HG03159 (cell line): Measurements from ENCODE around the gene CUTC.
"Not testable (repeated sequence)": the region's sequence is repeated elsewhere in the genome, so short reads cannot be mapped to it uniquely, and the experiment has no call there.

Experiments
- ATAC-seq: cut with Tn5 transposase; IDR thresholded peaks from one replicate; pipeline ENCODE4 v1.9.1; 2021; ENCODE audit warnings: mild to moderate bottlenecking, moderate library complexity; ENCODE audit not compliant: unreplicated experiment

The CUTC gene

GRCh38 chr10:99732033-99732842 lies at the start of gene CUTC, which contains the start of gene COX15:
CUTC (plus strand) TSS chr10:99732234; CDS start chr10:99732349, 115 bp downstream.
COX15 (minus strand) TSS chr10:99732127; CDS start chr10:99732049, 78 bp downstream.
- ATAC-seq: peak; percentile 80

- ATAC-seq: peak; percentile 63
Observed at GRCh38 chr10:99682752-99683151, 49.3 kb upstream of the CUTC start.

DNA sequence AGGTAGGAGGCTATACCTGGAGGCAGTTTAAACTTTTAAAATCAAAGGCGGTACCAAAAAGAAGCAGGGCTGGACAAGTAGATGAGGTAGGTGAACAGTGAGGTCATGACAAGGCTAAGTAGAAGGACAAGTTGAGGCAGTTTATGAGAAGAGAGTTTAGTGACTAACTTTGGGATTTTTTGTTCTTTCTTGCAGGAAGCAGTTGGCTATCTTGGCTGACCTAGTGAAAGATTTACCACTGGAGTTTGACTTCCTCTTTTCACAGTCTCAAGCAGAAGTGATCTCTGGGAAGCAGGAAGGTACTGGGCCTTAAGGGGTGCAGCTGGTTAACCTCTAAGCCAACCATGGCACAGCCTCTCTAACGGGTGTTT lies 46.5 kb upstream of the CUTC start:
- peak; percentile 82 for ATAC-seq

DNA sequence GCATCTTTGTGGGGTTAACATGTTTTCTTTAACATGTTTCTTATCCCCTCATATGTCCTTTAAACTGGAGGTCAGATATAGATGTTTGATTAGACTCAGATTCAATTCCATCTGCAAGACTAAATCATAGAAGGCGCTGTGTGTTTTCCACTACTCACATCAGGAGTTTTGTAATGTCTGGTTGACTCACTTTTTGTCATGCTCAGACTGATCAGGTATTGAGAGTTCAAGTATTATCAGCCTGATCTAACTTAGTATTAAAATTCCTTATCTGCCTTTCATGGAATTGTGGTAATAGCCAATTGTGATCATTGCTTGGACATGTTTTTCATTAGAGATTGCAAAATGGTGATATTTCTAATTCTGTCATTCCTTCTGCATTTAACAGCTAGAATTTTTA lies 42.6 kb upstream of the CUTC start:
- ATAC-seq: no peak

DNA sequence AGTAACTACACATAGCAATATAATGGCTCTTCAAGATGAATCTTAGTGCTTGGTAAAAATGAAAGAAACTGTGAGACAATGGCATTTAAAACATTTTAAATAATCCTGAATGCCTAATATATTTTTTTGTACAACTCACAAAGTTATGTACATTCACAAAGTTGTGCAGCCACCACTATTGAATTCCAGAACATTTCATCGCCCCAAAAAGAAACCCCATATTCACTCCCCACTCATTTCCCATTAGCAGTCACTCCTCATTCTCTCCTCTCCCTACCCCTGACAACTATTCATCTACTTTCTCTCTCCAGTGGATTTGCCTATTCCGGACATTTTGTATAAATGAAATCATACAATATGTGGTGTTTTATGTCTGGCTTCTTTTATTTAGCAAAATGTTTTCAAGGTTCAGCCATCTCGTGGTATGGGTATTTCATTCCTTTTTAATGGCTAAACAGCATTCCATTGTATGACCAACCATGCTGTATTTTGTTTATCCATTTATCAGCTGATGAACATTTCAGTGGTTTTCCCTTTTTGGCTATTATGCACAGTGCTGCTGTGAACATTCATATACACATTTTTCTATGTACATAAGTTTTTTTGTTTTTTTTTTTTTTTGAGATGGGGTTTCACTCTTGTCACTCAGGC lies 38.0 kb upstream of the CUTC start:
- no peak for ATAC-seq

- no peak for ATAC-seq
Observed at GRCh38 chr10:99695761-99696160, 36.3 kb upstream of the CUTC start.

DNA sequence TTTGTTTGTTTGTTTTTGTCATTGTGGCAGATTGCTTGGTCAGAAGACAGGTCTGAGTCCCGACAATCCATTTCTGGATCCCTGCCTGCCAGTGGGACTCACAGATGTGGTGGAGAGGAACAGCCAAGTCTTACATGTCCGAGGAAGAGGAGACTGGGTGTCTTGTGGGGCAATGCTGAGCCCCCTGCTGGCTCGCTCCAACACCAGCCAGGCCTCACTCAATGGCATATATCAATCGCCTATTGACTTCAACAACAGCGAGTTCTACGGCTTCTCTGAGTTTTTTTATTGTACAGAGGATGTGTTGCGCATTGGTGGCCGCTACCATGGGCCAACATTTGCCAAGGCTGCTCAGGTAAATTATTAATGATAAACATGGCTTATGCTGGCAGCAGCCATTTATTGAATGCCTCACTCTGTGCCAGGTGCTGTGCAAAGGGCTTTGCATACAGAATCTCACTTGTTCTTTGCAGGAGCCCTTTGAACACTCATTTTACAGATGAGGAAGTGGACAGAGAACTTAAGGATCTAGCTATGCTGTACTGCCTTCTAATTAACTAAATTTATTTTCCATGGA lies 33.4 kb upstream of the CUTC start:
- no peak for ATAC-seq

DNA sequence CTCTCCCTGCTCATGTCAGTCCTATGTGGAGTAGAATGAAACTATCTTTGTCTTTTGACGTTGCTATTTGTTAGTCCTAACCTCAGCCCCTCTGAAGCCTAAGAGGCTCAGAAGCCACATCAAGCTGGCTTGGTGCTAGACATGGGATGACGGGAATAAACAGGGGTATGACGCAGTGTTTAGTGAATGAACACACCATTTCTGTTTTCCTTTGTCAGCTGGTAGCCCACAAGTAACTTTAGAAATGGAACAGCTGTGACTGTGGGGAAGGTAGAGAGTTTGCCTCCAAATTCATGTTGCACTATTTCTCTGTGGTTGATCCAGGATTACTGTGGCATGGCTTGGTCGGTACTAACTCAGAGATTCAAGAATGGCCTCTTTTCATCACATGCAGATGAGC lies 31.4 kb upstream of the CUTC start:
- no peak for ATAC-seq

DNA sequence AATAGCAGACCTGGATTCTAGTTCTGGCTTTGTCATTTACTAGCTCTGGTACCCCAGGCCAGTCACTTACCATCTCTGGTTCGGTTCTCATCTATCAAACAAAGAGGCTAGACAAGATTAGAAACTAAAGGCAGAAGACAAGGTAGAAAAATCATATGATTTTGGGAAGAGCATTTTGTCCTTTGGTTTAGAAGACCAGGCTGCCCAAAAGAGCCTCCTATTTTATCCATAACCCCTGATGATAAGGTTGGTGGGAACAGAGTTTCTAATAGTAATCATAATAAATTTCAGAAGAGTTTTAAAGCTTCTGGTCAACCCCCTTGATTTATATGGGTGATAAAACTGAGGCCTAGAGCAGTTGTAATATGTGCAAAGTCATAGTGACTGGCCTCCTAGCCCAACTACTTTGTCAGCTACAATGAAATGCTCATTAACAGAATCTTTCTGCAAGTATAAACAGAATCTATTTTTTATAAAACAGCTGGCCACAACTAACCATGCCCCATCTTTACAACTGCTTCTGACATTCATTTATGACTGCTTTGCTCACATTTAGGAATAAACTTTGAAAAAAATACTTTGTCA lies 23.5 kb upstream of the CUTC start:
- ATAC-seq: no peak

DNA sequence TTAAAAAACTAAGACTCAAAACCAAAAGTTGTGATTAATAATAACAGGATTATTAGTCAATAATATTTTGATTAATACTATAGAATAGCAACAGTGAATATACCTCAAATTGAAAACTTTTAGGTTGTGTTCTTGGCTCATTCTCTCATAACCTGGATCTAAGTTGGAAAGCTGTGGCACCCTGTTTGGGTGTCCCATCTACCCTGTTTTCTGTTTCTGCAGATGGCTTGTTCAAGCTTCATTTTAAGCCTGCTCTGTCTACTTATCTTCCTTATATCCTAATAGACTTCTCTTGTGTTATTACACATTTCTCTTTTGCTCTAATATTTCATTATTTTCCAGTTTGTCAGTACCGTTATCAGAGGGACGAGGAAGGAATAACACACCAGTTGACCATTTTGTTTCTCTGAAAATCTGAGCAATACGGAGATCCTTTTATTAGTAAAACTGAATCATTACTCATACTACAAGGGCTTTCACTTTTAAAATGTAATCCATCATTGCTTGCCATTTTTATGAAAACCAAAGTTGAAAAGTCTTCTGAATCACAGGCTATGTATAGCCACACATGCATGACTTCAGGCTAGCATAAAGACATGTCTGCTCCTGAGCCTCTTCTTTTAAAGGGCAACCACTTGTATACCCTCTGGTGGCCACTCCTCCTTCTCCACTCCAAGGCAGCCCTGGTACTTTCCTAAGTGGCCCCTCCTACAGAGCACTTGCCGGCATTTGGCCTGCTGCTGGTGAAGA lies 22.4 kb upstream of the CUTC start:
- no peak for ATAC-seq

- ATAC-seq: no peak
Observed at GRCh38 chr10:99711129-99711719, 20.8 kb upstream of the CUTC start.

DNA sequence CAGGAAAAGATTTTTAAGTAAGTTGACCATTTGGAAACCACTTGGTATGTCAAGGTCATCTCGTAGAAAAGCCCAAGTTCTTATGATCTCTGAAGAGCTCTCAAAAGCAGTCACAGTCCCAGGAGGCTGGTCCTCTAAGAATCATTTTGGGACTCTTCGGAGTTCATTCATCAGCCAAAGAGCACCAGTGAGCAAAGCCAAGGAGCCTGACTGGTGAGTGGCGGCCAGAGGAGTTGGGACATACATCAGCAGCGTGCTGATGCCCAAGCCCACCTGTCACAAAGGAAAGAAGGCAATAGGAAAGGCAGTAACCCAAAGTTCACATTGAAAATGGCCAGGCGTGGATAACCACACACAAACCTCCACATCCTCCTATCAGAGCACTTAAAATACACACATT lies 17.6 kb upstream of the CUTC start:
- no peak for ATAC-seq

DNA sequence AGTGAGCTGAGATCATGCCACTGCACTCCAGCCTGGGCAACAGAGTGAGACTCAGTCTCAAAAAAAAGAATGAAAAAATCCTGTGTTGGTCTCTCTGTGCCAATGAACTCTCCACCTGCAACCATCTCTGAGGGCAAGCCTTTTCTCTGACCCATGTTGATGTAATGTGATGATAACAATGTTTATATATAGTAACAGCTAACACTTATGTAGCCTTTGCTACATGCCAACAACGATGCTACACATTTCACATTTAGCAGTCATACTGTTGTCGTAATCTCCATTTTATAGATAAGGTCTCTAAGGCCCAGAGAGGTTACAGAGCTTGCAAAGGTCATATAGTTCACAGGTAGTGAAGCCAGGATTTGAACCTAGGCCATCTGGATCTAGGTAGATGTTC lies 11.6 kb upstream of the CUTC start:
- no peak for ATAC-seq

- ATAC-seq: no peak
Observed at GRCh38 chr10:99730026-99730425, 2.0 kb upstream of the CUTC start.

GRCh38 chr10:99731306-99732032 lies 565 bp upstream of the CUTC start:
- ATAC-seq: no peak

- ATAC-seq: no peak
Observed at GRCh38 chr10:99733366-99733765, 1.3 kb downstream of the CUTC start.

- not testable (repeated sequence) for ATAC-seq
Observed at GRCh38 chr10:99734111-99734510, 2.1 kb downstream of the CUTC start.

GRCh38 chr10:99740260-99740659 lies 8.2 kb downstream of the CUTC start:
- ATAC-seq: no peak

- no peak for ATAC-seq
Observed at GRCh38 chr10:99740933-99741559, 9.0 kb downstream of the CUTC start.
